Activated CD8-positive, alpha-beta memory T cell treated with anti-CD3 and anti-CD28 coated beads, Interleukin-2, amount 50 U/mL, for 48 hours (primary cell): ENCODE results near the gene LMAN1L.
A peak's percentile ranks its signal among the peaks of the same experiment; 100 is the strongest.
"Not testable (repeated sequence)": the region's sequence is repeated elsewhere in the genome, so short reads cannot be mapped to it uniquely, and the experiment has no call there.

Experiments
- DNase-seq: peaks from one replicate; pipeline ENCODE4 v3.0.0-alpha.2; 2020

The LMAN1L gene

GRCh38 chr15:74782259-74783071, 30.2 kb upstream of the LMAN1L start:
- no peak for DNase-seq

- no peak for DNase-seq
Observed at GRCh38 chr15:74783072-74783807, 29.4 kb upstream of the LMAN1L start.

- DNase-seq: no peak
Observed at GRCh38 chr15:74783808-74784175, 28.8 kb upstream of the LMAN1L start.

- no peak for DNase-seq
Observed at GRCh38 chr15:74784426-74785193, 28.0 kb upstream of the LMAN1L start.

- DNase-seq: no peak
Observed at GRCh38 chr15:74785194-74786032, 27.2 kb upstream of the LMAN1L start.

- not testable (repeated sequence) for DNase-seq
Observed at GRCh38 chr15:74786081-74786480, 26.6 kb upstream of the LMAN1L start.

- no peak for DNase-seq
Observed at GRCh38 chr15:74786551-74787165, 26.0 kb upstream of the LMAN1L start.

GRCh38 chr15:74787251-74788041, 25.2 kb upstream of the LMAN1L start:
- peak; percentile 92 for DNase-seq

- DNase-seq: no peak
Observed at GRCh38 chr15:74788042-74788682, 24.5 kb upstream of the LMAN1L start.

GRCh38 chr15:74788683-74789151, 23.9 kb upstream of the LMAN1L start:
- DNase-seq: peak; percentile 71

GRCh38 chr15:74789171-74789631, 23.4 kb upstream of the LMAN1L start:
- DNase-seq: no peak

- no peak for DNase-seq
Observed at GRCh38 chr15:74789741-74790079, 22.9 kb upstream of the LMAN1L start.

- DNase-seq: peak; percentile 70
Observed at GRCh38 chr15:74790080-74790916, 22.3 kb upstream of the LMAN1L start.

GRCh38 chr15:74791007-74791406, 21.6 kb upstream of the LMAN1L start:
- DNase-seq: no peak

GRCh38 chr15:74791667-74792066, 21.0 kb upstream of the LMAN1L start:
- DNase-seq: no peak

GRCh38 chr15:74792227-74793016, 20.2 kb upstream of the LMAN1L start:
- DNase-seq: no peak

- peak; percentile 83 for DNase-seq
Observed at GRCh38 chr15:74793135-74794028, 19.3 kb upstream of the LMAN1L start.
